ENCODE data around the gene TPX2. TPM values are rescaled to one million over a fixed set of nuclear protein-coding genes. Genes with fewer than 3 reads are reported as not detected.

The TPX2 gene
- total and polyA plus RNA-seq, 10 of the 15 experiments (the other 5 are each of a cell fraction or from before 2014, with no cell fraction given), result 29.7 to 144 (median 89.0) TPM

- TF ChIP-seq, protein P1, sequence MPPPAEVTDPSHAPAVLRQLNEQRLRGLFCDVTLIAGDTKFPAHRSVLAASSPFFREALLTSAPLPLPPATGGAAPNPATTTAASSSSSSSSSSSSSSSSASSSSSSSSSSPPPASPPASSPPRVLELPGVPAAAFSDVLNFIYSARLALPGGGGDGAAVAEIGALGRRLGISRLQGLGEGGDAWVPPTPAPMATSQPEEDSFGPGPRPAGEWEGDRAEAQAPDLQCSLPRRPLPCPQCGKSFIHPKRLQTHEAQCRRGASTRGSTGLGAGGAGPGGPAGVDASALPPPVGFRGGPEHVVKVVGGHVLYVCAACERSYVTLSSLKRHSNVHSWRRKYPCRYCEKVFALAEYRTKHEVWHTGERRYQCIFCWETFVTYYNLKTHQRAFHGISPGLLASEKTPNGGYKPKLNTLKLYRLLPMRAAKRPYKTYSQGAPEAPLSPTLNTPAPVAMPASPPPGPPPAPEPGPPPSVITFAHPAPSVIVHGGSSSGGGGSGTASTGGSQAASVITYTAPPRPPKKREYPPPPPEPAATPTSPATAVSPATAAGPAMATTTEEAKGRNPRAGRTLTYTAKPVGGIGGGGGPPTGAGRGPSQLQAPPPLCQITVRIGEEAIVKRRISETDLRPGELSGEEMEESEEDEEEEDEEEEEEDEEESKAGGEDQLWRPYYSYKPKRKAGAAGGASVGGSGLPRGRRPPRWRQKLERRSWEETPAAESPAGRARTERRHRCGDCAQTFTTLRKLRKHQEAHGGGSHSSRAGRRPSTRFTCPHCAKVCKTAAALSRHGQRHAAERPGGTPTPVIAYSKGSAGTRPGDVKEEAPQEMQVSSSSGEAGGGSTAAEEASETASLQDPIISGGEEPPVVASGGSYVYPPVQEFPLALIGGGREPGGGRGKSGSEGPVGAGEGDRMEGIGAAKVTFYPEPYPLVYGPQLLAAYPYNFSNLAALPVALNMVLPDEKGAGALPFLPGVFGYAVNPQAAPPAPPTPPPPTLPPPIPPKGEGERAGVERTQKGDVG (CRISPR knock-in tag; IDR thresholded peaks at IDR 0.05), result no peak
- TF ChIP-seq NFXL1 (IDR thresholded peaks at IDR 0.05; ENCODE audit: borderline replicate concordance) (no peak), EZH2 (IDR thresholded peaks at IDR 0.05; ENCODE audit: borderline replicate concordance, control insufficient read depth, low read depth, low read length) (no peak), SIX5 (IDR thresholded peaks at IDR 0.05; ENCODE audit: low read depth, low read length, severe bottlenecking) (no peak), E4F1 (IDR thresholded peaks at IDR 0.05; ENCODE audit: borderline replicate concordance, partially characterized antibody) (no peak), ATF7 (IDR thresholded peaks at IDR 0.05; ENCODE audit: low read depth) (peak; percentile 28; the same call in 1 of the 2 replicates), CREB1 (IDR thresholded peaks at IDR 0.05; ENCODE audit: low read depth) (peak; percentile 89), PKNOX1 (IDR thresholded peaks at IDR 0.05) (peak; percentile 14; the same call in 1 of the 2 replicates), SUPT20H (IDR thresholded peaks at IDR 0.05; ENCODE audit: borderline replicate concordance, control insufficient read depth, low read depth, low read length) (no peak), CEBPZ (IDR thresholded peaks at IDR 0.05; ENCODE audit: low read depth, low read length) (no peak), JUNB (IDR thresholded peaks at IDR 0.05) (peak; percentile 54; the same call in 1 of the 2 replicates), EP300 (IDR thresholded peaks at IDR 0.05; ENCODE audit: borderline replicate concordance in 1 of 2, control insufficient read depth in 1 of 2, low read depth in 2 of 2, low read length in 2 of 2) (no peak), CREM (IDR thresholded peaks at IDR 0.05; ENCODE audit: low read depth) (peak; percentile 79), BCL11A (IDR thresholded peaks at IDR 0.05; ENCODE audit: low read depth, low read length) (0 out of 2 replicates have a peak, but pooled peaks have one; percentile 9)
- TF ChIP-seq, protein P2, sequence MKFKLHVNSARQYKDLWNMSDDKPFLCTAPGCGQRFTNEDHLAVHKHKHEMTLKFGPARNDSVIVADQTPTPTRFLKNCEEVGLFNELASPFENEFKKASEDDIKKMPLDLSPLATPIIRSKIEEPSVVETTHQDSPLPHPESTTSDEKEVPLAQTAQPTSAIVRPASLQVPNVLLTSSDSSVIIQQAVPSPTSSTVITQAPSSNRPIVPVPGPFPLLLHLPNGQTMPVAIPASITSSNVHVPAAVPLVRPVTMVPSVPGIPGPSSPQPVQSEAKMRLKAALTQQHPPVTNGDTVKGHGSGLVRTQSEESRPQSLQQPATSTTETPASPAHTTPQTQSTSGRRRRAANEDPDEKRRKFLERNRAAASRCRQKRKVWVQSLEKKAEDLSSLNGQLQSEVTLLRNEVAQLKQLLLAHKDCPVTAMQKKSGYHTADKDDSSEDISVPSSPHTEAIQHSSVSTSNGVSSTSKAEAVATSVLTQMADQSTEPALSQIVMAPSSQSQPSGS (IDR thresholded peaks at IDR 0.05; ENCODE audit: low read length), result 0 out of 2 replicates have a peak, but pooled peaks have one; percentile 44
These were observed 1.1 kb downstream of the TPX2 start (continued) for GRCh38 chr20:31740208-31740607.
